Measurements from ENCODE around the gene THSD7B.

DNA sequence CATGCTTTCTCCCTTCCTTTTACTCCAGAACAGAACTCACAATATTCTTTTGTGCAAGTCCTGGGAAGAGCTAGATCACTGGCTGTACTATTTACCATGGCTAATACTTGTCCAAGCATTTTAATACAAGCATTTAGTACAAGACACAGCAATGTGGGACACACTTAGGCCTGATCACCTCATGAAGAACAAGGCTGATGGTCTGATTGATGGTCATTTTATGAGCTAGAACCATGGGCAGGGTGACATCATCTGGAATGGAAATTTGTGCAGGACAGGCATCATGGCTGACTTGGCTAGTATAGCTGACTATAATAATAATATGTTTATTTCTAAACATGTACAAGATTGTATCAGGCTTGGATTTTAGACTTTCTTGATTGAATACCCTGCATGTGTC lies 824.8 kb downstream of the THSD7B start:
- TF ChIP-seq, protein P1, sequence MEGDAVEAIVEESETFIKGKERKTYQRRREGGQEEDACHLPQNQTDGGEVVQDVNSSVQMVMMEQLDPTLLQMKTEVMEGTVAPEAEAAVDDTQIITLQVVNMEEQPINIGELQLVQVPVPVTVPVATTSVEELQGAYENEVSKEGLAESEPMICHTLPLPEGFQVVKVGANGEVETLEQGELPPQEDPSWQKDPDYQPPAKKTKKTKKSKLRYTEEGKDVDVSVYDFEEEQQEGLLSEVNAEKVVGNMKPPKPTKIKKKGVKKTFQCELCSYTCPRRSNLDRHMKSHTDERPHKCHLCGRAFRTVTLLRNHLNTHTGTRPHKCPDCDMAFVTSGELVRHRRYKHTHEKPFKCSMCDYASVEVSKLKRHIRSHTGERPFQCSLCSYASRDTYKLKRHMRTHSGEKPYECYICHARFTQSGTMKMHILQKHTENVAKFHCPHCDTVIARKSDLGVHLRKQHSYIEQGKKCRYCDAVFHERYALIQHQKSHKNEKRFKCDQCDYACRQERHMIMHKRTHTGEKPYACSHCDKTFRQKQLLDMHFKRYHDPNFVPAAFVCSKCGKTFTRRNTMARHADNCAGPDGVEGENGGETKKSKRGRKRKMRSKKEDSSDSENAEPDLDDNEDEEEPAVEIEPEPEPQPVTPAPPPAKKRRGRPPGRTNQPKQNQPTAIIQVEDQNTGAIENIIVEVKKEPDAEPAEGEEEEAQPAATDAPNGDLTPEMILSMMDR (conservative IDR thresholded peaks at IDR 0.05; ENCODE audit: low read depth, low read length) = no peak
- TF ChIP-seq EZH2 (IDR thresholded peaks at IDR 0.05; ENCODE audit: low read length, unreplicated experiment) (no peak), EZH2phosphoT487 (IDR thresholded peaks at IDR 0.05; ENCODE audit: borderline replicate concordance, low read length) (no peak)

Measured in PC-3 (cell line).